Kidney (tissue), 14 donors: ENCODE results near the gene COX7A2. TPM values are rescaled to one million over a fixed set of nuclear protein-coding genes. Genes with fewer than 3 reads are reported as not detected.

Experiments used
- DNase-seq, 5 donors: peaks; one replicate each; pipeline ENCODE4 v3.0.0-alpha.2; 2013 to 2020
- FAIRE-seq: peaks from 2 replicates; lab custom pipeline; 2012; peaks lifted over from hg19 to GRCh38; lab: Jason Lieb, UNC
- H3K27ac ChIP-seq, 2 donors: one replicate each; pipeline ENCODE4 v1.7.0; 2013; ENCODE audit warnings: low read depth in 2 of 2, low read length in 2 of 2, inconsistent platforms in 1 of 2
- H3K27me3 ChIP-seq: one replicate; pipeline ENCODE4 v1.7.1; 2013; ENCODE audit warnings: low read length, inconsistent platforms; ENCODE audit not compliant: control insufficient read depth, insufficient read depth
- H3K36me3 ChIP-seq, 3 donors: one replicate each; pipeline versions ENCODE4 v1.7.0 to v1.7.1; 2013; ENCODE audit warnings: low read length in 3 of 3, control low read depth in 1 of 3, inconsistent platforms in 1 of 3; ENCODE audit not compliant: insufficient read depth in 3 of 3, control insufficient read depth in 2 of 3
- H3K4me1 ChIP-seq, 3 donors: one replicate each; pipeline versions ENCODE4 v1.7.0 to v1.7.1; 2013; ENCODE audit warnings: low read length in 3 of 3, inconsistent platforms in 1 of 3, low read depth in 1 of 3; ENCODE audit not compliant: control insufficient read depth in 2 of 3, insufficient read depth in 2 of 3
- H3K4me3 ChIP-seq, 3 donors: one replicate each; pipeline versions ENCODE4 v1.7.0 to v1.8.1; 2013; ENCODE audit warnings: low read length in 3 of 3, control low read depth in 1 of 3, inconsistent platforms in 1 of 3
- H3K9ac ChIP-seq, 3 donors: one replicate each; pipeline versions ENCODE4 v1.7.0 to v1.7.1; 2013; ENCODE audit warnings: low read length in 3 of 3, control low read depth in 1 of 3, inconsistent platforms in 1 of 3
- H3K9me3 ChIP-seq, 3 donors: one replicate each; pipeline versions ENCODE4 v1.7.0 to v1.7.1; 2013; ENCODE audit warnings: low read length in 3 of 3, control low read depth in 1 of 3, inconsistent platforms in 1 of 3; ENCODE audit not compliant: control insufficient read depth in 2 of 3, insufficient read depth in 1 of 3
- intact Hi-C: fragments of 100-400 bp; cut with DNase I; formaldehyde crosslinking; loops from one replicate; pipeline ENCODE4 v1.11.1; 2022
- polyA plus RNA-seq: library from polyadenylated mRNA; stranded (reverse); fragments of 350-450 nt; fragmentation: Illumina TruSeq; extraction: RNeasy Lipid Tissue Mini Kit (QIAGEN cat#74804); gene quantifications from one replicate; pipeline ENCODE4 v1.2.3, GENCODE V29; 2014; ENCODE audit warnings: low read depth, low replicate concordance; ENCODE audit not compliant: insufficient read depth
- total RNA-seq: library from RNA; stranded (reverse); fragmentation: NEBNext Ultra II Directional; extraction: Animal tissue kit (Norgen Biotek cat#: 25700); gene quantifications from one replicate; pipeline ENCODE4 v1.2.1, GENCODE V29; 2021
- TF ChIP-seq, protein P1 (sequence below): IDR thresholded peaks from 3 replicates; pipeline ENCODE4 v1.5.1; 2012; ENCODE audit warnings: mild to moderate bottlenecking, moderate library complexity, borderline replicate concordance; ENCODE audit not compliant: insufficient read depth; ENCODE audit errors: extremely low read depth
- donor health status: control.
- donor health status: control.
- donor health status: control.
- donor health status: control.
- donor health status: control.
- donor health status: DM: yes; HTN: yes; CAD: no.
- donor health status: Normal renal cell carcinoma (clear cell type).

COX7A2 gene
- total and polyA plus RNA-seq, 2 donors from 2014 or later, result 315 to 812 TPM

DNA sequence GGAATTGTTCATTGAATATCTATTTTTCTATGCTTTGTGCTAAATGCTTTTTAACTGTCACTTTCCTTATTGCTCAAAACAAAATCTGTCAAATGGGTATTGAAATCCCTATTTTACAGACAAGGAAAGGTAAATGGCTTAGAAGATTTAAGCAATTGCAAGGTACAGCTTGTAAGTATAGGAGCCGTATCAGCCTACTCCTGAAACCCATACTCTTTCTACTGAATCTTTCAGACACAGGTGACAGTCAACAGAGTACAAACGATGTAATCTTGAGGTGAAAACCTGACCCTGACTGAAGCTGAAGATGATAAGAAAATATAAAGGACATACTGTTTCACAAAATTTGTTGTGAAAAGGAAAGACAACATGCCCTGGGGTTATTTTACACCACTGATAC is 7.0 kb upstream of the COX7A2 start:
- H3K9me3 ChIP-seq, result no peaks in the 10 kb centered on the region
- no peak for DNase-seq

DNA sequence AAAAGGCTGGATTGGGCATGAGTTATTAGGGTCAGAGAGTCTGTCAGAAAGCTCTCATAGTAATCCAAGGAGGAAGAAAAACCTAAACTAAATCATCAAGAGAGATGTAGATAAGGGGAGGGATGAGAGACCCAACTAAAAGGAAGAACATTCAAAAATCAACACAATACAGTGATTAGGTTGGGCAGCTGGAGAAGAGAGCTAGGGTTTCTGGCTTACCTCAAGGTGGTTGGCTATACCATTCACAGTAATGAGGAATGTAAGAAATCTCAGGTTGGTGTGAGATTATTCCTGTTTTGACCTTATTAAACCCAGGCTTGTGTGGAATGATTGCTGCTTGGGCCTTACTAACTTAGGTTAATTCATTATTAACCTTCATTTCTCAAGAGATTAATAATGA is 6.2 kb upstream of the COX7A2 start:
- FAIRE-seq, result no peak
- Histone ChIP-seq H3K36me3 (peaks cover 0 to 4% (median 0%) of the 10 kb centered on the region in 3 donors), H3K9me3 (no peaks in the 10 kb centered on the region), H3K4me1 (no peaks in the 10 kb centered on the region), H3K4me3 (no peak overlapping the region), H3K27me3 (no peaks in the 10 kb centered on the region), H3K27ac (no peak overlapping the region), H3K9ac (no peak overlapping the region)
- TF ChIP-seq, protein P1, sequence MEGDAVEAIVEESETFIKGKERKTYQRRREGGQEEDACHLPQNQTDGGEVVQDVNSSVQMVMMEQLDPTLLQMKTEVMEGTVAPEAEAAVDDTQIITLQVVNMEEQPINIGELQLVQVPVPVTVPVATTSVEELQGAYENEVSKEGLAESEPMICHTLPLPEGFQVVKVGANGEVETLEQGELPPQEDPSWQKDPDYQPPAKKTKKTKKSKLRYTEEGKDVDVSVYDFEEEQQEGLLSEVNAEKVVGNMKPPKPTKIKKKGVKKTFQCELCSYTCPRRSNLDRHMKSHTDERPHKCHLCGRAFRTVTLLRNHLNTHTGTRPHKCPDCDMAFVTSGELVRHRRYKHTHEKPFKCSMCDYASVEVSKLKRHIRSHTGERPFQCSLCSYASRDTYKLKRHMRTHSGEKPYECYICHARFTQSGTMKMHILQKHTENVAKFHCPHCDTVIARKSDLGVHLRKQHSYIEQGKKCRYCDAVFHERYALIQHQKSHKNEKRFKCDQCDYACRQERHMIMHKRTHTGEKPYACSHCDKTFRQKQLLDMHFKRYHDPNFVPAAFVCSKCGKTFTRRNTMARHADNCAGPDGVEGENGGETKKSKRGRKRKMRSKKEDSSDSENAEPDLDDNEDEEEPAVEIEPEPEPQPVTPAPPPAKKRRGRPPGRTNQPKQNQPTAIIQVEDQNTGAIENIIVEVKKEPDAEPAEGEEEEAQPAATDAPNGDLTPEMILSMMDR, result no peak
- no peak for DNase-seq
- intact Hi-C loops, result no loop called here

More for the DNA sequence above, 7.0 kb upstream of the COX7A2 start:
- Histone ChIP-seq H3K36me3 (peaks cover 0 to 12% (median 3%) of the 10 kb centered on the region in 3 donors), H3K27me3 (no peaks in the 10 kb centered on the region), H3K4me3 (no peak overlapping the region), H3K27ac (no peak overlapping the region), H3K9ac (no peak overlapping the region), H3K4me1 (no peaks in the 10 kb centered on the region)
- intact Hi-C loops, result no loop called here
- FAIRE-seq, result no peak
- TF ChIP-seq, protein P1, result no peak

DNA sequence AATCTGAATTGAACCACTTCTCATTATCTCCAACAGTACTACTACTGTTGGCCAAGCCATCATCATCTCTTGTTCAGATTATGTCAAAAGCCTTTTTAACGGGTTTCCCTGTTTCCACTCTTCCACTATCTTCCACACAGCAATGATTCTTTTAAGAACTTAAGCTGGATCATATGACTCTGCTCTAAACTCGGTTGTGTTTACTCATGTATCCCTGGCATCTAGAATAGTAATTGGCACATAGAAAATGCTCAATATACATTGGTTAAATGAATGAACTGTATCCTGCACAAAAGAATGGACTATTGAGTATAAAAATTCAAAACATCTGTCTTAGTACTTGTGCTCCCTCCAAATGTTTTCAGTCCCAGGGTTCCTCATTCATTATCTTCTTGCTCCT is 2.8 kb upstream of the COX7A2 start:
- intact Hi-C loops, result no loop called here

More for the DNA sequence above, 2.8 kb upstream of the COX7A2 start:
- Histone ChIP-seq H3K4me1 (peaks cover 0 to 6% (median 3%) of the 10 kb centered on the region in 3 donors), H3K4me3 (no peak overlapping the region), H3K9ac (no peak overlapping the region), H3K36me3 (no peaks in the 10 kb centered on the region), H3K27me3 (no peaks in the 10 kb centered on the region), H3K27ac (no peak overlapping the region), H3K9me3 (no peaks in the 10 kb centered on the region)
- DNase-seq (no peak), FAIRE-seq (no peak)
- TF ChIP-seq, protein P1, result no peak
